Measurements from ENCODE around the gene HOXA9. TPM values are rescaled to one million over a fixed set of nuclear protein-coding genes. Genes with fewer than 3 reads are reported as not detected.
A peak's percentile ranks its signal among the peaks of the same experiment; 100 is the strongest.

The HOXA9 gene
- total RNA-seq, 1 donor from 2014 or later: not detected

- no peaks in the 10 kb centered on the region for H3K36me3 ChIP-seq (ENCODE audit: insufficient read depth, low read length)
- FAIRE-seq (no peak), DNase-seq (ENCODE audit: low read depth) (no peak)
- TF ChIP-seq, protein P1, sequence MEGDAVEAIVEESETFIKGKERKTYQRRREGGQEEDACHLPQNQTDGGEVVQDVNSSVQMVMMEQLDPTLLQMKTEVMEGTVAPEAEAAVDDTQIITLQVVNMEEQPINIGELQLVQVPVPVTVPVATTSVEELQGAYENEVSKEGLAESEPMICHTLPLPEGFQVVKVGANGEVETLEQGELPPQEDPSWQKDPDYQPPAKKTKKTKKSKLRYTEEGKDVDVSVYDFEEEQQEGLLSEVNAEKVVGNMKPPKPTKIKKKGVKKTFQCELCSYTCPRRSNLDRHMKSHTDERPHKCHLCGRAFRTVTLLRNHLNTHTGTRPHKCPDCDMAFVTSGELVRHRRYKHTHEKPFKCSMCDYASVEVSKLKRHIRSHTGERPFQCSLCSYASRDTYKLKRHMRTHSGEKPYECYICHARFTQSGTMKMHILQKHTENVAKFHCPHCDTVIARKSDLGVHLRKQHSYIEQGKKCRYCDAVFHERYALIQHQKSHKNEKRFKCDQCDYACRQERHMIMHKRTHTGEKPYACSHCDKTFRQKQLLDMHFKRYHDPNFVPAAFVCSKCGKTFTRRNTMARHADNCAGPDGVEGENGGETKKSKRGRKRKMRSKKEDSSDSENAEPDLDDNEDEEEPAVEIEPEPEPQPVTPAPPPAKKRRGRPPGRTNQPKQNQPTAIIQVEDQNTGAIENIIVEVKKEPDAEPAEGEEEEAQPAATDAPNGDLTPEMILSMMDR (IDR thresholded peaks at IDR 0.05; ENCODE audit: insufficient read depth, low read depth, low read length): no peak
- peak; percentile 83 for TF ChIP-seq EZH2 (IDR thresholded peaks at IDR 0.05; ENCODE audit: insufficient read depth, low read length)
- peaks cover 6% of the 10 kb centered on the region for H3K9me3 ChIP-seq (ENCODE audit: insufficient read depth, low read depth, low read length)
- H3K27me3 ChIP-seq (ENCODE audit: insufficient read depth, low read length): peaks cover 97% of the 10 kb centered on the region
- no peak overlapping the region for H2AFZ ChIP-seq (ENCODE audit: low read depth, low read length)
- Mint-ChIP-seq H3K36me3 (ENCODE audit: low read depth, unreplicated experiment) (peaks cover 2% of the 10 kb centered on the region), H3K4me1 (ENCODE audit: low read depth, unreplicated experiment) (no peaks in the 10 kb centered on the region), H3K27ac (ENCODE audit: unreplicated experiment) (peak overlapping the region; percentile 12), H3K27me3 (ENCODE audit: low read depth, unreplicated experiment) (peaks cover 91% of the 10 kb centered on the region), H3K9me3 (ENCODE audit: unreplicated experiment) (peaks cover 26% of the 10 kb centered on the region), H3K4me3 (ENCODE audit: unreplicated experiment) (no peak overlapping the region)
- H3K27ac ChIP-seq (ENCODE audit: low read depth, low read length): no peak overlapping the region
- H3K4me3 ChIP-seq (ENCODE audit: insufficient read depth, low read depth, low read length): no peak overlapping the region
- no peak overlapping the region for H3K4me2 ChIP-seq (ENCODE audit: low read length)
- peaks cover 6% of the 10 kb centered on the region for H3K4me1 ChIP-seq (ENCODE audit: insufficient read depth, low read length)
- H4K20me1 ChIP-seq (ENCODE audit: insufficient read depth, low read length): peaks cover 20% of the 10 kb centered on the region
- H3K79me2 ChIP-seq (ENCODE audit: insufficient read depth, low read length): no peaks in the 10 kb centered on the region
- H3K9ac ChIP-seq (ENCODE audit: low read length): no peak overlapping the region
Observed at GRCh38 chr7:27185854-27186667, 20.7 kb upstream of the HOXA9 start.

DNA sequence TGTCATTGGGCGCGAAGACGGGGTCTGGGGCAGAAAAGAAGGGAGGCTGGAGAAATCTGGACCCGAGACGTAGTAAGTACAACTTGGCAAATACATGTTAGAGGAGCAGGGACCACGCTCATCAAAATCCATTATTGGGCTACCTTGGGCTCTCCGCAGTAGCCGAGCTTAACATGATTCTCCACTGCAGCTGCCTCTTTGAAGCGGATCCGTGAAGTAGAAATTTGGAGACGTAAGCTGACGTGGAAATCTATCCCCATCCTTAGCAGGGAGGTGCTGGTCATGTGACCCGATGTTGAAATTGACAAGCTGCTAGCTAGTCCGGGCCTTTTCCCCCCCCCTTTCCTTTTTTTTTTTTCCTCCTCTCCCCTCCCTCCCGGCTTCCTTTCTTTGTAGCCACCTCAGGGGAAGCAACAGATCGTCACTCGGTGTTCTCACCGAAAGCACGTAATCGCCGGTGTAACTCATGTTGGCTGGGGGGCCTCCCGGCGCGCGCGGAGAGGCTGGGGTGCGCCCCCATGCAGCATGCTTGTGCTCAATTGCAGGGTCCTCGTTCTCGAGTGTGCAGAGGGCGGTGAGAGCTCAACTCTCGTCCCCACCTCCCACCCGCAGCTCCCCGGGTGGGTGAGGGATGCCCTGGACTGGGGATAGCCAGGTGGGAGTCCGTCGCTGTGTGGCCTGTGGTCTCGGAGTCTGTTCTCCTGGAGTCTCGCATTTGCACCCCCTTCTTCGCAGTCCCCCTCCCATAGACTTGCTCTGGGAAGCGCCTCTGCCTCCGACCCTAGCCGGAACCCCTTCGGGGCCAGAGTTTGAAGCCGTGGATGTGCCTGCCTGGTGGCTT, 19.9 kb upstream of the HOXA9 start, which contains the start of gene HOXA11:
HOXA11 (minus strand) TSS at position 220 of the 841 bp plus-strand sequence; CDS start at position 132, 88 bp downstream.
- Histone ChIP-seq H3K4me3 (ENCODE audit: insufficient read depth, low read depth, low read length) (peak within 1 kb of the TSS; percentile 36), H3K36me3 (ENCODE audit: insufficient read depth, low read length) (no peaks in the 10 kb centered on the region), H4K20me1 (ENCODE audit: insufficient read depth, low read length) (peaks cover 20% of the 10 kb centered on the region), H3K9ac (ENCODE audit: low read length) (no peak within 1 kb of the TSS), H3K27me3 (ENCODE audit: insufficient read depth, low read length) (peaks cover 97% of the 10 kb centered on the region), H3K27ac (ENCODE audit: low read depth, low read length) (no peak within 1 kb of the TSS), H3K4me1 (ENCODE audit: insufficient read depth, low read length) (peaks cover 6% of the 10 kb centered on the region), H2AFZ (ENCODE audit: low read depth, low read length) (no peak within 1 kb of the TSS), H3K9me3 (ENCODE audit: insufficient read depth, low read depth, low read length) (peaks cover 6% of the 10 kb centered on the region), H3K79me2 (ENCODE audit: insufficient read depth, low read length) (no peaks in the 10 kb centered on the region), H3K4me2 (ENCODE audit: low read length) (peak within 1 kb of the TSS; percentile 75)
- Mint-ChIP-seq H3K27me3 (ENCODE audit: low read depth, unreplicated experiment) (peaks cover 90% of the 10 kb centered on the region), H3K36me3 (ENCODE audit: low read depth, unreplicated experiment) (peaks cover 2% of the 10 kb centered on the region), H3K4me1 (ENCODE audit: low read depth, unreplicated experiment) (no peaks in the 10 kb centered on the region), H3K4me3 (ENCODE audit: unreplicated experiment) (no peak within 1 kb of the TSS), H3K27ac (ENCODE audit: unreplicated experiment) (peak within 1 kb of the TSS; percentile 72), H3K9me3 (ENCODE audit: unreplicated experiment) (peaks cover 24% of the 10 kb centered on the region)
- DNase-seq (ENCODE audit: low read depth) (no peak), FAIRE-seq (peak; percentile 55)
- TF ChIP-seq EZH2 (IDR thresholded peaks at IDR 0.05; ENCODE audit: insufficient read depth, low read length): no peak
- TF ChIP-seq, protein P1 (IDR thresholded peaks at IDR 0.05; ENCODE audit: insufficient read depth, low read depth, low read length): no peak

Data from astrocyte (in vitro differentiated cells and primary cell).